Loucy (cell line): Measurements from ENCODE around the gene CCDC9B.

ENCODE experiments used
- H2AFZ ChIP-seq: fragments of 200-600 bp; sonication (generic); 2 replicates; pipeline ENCODE4 v1.6.0; 2016; ENCODE audit warnings: antibody characterized with exemption, mild to moderate bottlenecking, low read length, moderate library complexity
- H3F3A ChIP-seq: fragments of 200-600 bp; 2 replicates; pipeline ENCODE4 v1.6.0; 2016; ENCODE audit warnings: antibody characterized with exemption, low read depth, mild to moderate bottlenecking
- H3K27me3 ChIP-seq: fragments of 200-600 bp; sonication (generic); 2 replicates; pipeline ENCODE4 v1.6.1; 2014; ENCODE audit warnings: low read length, mild to moderate bottlenecking; ENCODE audit not compliant: insufficient read depth, poor library complexity, severe bottlenecking
- H3K36me3 ChIP-seq: fragments of 200-600 bp; sonication (generic); 2 replicates; pipeline ENCODE4 v1.6.1; 2016; ENCODE audit warnings: low read length; ENCODE audit not compliant: insufficient read depth
- H3K4me1 ChIP-seq: fragments of 200-600 bp; sonication (generic); 2 replicates; pipeline ENCODE4 v1.5.1; 2014; ENCODE audit warnings: low read length, mild to moderate bottlenecking; ENCODE audit not compliant: insufficient read depth, poor library complexity, severe bottlenecking
- H3K4me2 ChIP-seq: fragments of 200-600 bp; sonication (generic); 2 replicates; pipeline ENCODE4 v1.6.0; 2014; ENCODE audit warnings: antibody characterized with exemption, low read length, low read depth, mild to moderate bottlenecking; ENCODE audit not compliant: poor library complexity, severe bottlenecking
- H3K4me3 ChIP-seq: fragments of 200-600 bp; sonication (generic); 2 replicates; pipeline ENCODE4 v1.5.1; 2014; ENCODE audit warnings: low read length, mild to moderate bottlenecking, mixed read lengths; ENCODE audit not compliant: poor library complexity, severe bottlenecking
- H3K79me2 ChIP-seq: fragments of 200-600 bp; sonication (generic); 2 replicates; pipeline ENCODE4 v1.6.1; 2014; ENCODE audit warnings: low read length; ENCODE audit not compliant: insufficient read depth
- H3K9ac ChIP-seq: fragments of 200-600 bp; sonication (generic); 2 replicates; pipeline ENCODE4 v1.6.0; 2014; ENCODE audit warnings: mild to moderate bottlenecking, low read depth, low read length, moderate library complexity; ENCODE audit not compliant: poor library complexity, severe bottlenecking
- H3K9me2 ChIP-seq: fragments of 200-600 bp; sonication (generic); replicated peaks from 2 replicates; pipeline ENCODE4 v1.6.1; 2016; ENCODE audit warnings: low read depth, low read length, mixed read lengths
- H3K9me3 ChIP-seq: fragments of 200-600 bp; sonication (generic); 2 replicates; pipeline ENCODE4 v1.6.1; 2014; ENCODE audit warnings: mild to moderate bottlenecking, antibody characterized with exemption, low read length, low read depth; ENCODE audit not compliant: insufficient read depth
- H4K20me1 ChIP-seq: fragments of 200-600 bp; sonication (generic); 2 replicates; pipeline ENCODE4 v1.6.0; 2014; ENCODE audit warnings: antibody characterized with exemption, low read length, mild to moderate bottlenecking; ENCODE audit not compliant: insufficient read depth, poor library complexity, severe bottlenecking
- CTCF ChIP-seq: fragments of 200-600 bp; sonication (generic); conservative IDR thresholded peaks from 2 replicates; pipeline ENCODE4 v1.5.1; 2014; ENCODE audit warnings: mild to moderate bottlenecking, antibody characterized with exemption, low read length
- EZH2phosphoT487 ChIP-seq: fragments of 200-600 bp; IDR thresholded peaks from 2 replicates; pipeline ENCODE4 v1.6.1; 2018; ENCODE audit warnings: antibody characterized with exemption, mild to moderate bottlenecking, moderate library complexity, borderline replicate concordance

The CCDC9B gene

GRCh38 chr15:40340740-40341400, at the start of gene CCDC9B:
TSS of gene CCDC9B (minus strand) at chr15:40340939. CDS start at chr15:40340819, 120 bp downstream.
- TF ChIP-seq CTCF: no peak
- TF ChIP-seq EZH2phosphoT487: no peak
- Histone ChIP-seq H3K4me3 (no peak within 1 kb of the TSS), H3K79me2 (no peaks in the 10 kb centered on the region), H3K36me3 (no peaks in the 10 kb centered on the region), H3K9me2 (no peaks in the 10 kb centered on the region), H3K4me1 (peaks cover 17% of the 10 kb centered on the region), H3K27me3 (no peaks in the 10 kb centered on the region), H2AFZ (no peak within 1 kb of the TSS), H4K20me1 (no peaks in the 10 kb centered on the region), H3K9me3 (no peaks in the 10 kb centered on the region), H3F3A (no peaks in the 10 kb centered on the region), H3K9ac (no peak within 1 kb of the TSS), H3K4me2 (no peak within 1 kb of the TSS)

GRCh38 chr15:40389824-40390595, 49.3 kb upstream of the CCDC9B start:
- no peak overlapping the region for H3K9ac ChIP-seq
- no peak overlapping the region for H3K4me2 ChIP-seq
- no peak overlapping the region for H3K4me3 ChIP-seq
- peaks cover 48% of the 10 kb centered on the region for H3K79me2 ChIP-seq
- no peaks in the 10 kb centered on the region for H3K27me3 ChIP-seq
- no peak overlapping the region for H2AFZ ChIP-seq
- peaks cover 2% of the 10 kb centered on the region for H4K20me1 ChIP-seq
- no peak for TF ChIP-seq EZH2phosphoT487
- TF ChIP-seq CTCF: no peak
- peaks cover 8% of the 10 kb centered on the region for H3K4me1 ChIP-seq
- peaks cover 70% of the 10 kb centered on the region; the same call in 1 of the 2 replicates for H3K36me3 ChIP-seq
- H3K9me2 ChIP-seq: no peaks in the 10 kb centered on the region
- no peaks in the 10 kb centered on the region for H3F3A ChIP-seq
- no peaks in the 10 kb centered on the region for H3K9me3 ChIP-seq

- peaks cover 9% of the 10 kb centered on the region for H4K20me1 ChIP-seq
- H2AFZ ChIP-seq: no peak overlapping the region
- no peaks in the 10 kb centered on the region for H3K9me2 ChIP-seq
- no peaks in the 10 kb centered on the region for H3K9me3 ChIP-seq
- H3F3A ChIP-seq: no peaks in the 10 kb centered on the region
- no peak overlapping the region for H3K4me3 ChIP-seq
- H3K79me2 ChIP-seq: peaks cover 56% of the 10 kb centered on the region
- H3K4me2 ChIP-seq: no peak overlapping the region
- no peaks in the 10 kb centered on the region for H3K27me3 ChIP-seq
- TF ChIP-seq CTCF: no peak
- no peak for TF ChIP-seq EZH2phosphoT487
- H3K9ac ChIP-seq: no peak overlapping the region
- H3K4me1 ChIP-seq: peaks cover 16% of the 10 kb centered on the region
- peaks cover 69% of the 10 kb centered on the region; the same call in 1 of the 2 replicates for H3K36me3 ChIP-seq
These were observed 48.4 kb upstream of the CCDC9B start for GRCh38 chr15:40388941-40389823.
